Effector memory CD8-positive, alpha-beta T cell (primary cell): ENCODE measurements around the gene BORCS5.
A peak's percentile ranks its signal among the peaks of the same experiment; 100 is the strongest.
"Not testable (repeated sequence)": the region's sequence is repeated elsewhere in the genome, so short reads cannot be mapped to it uniquely, and the experiment has no call there.

Experiments used
- ATAC-seq: fragments of 150-1000 bp; cut with Tn5 transposase; replicated peaks from 2 replicates; pipeline ENCODE4 v1.10.0; 2021; ENCODE audit warnings: mild to moderate bottlenecking, moderate library complexity
- DNase-seq, 3 experiments: peaks; one replicate each; pipeline ENCODE4 v3.0.0; 2021
- H3K27ac Mint-ChIP-seq, 2 donors: one replicate each; pipeline ENCODE4 v1.8.0; 2022; ENCODE audit warnings: mild to moderate bottlenecking in 2 of 2, mixed read lengths in 2 of 2, moderate library complexity in 2 of 2
- H3K27me3 Mint-ChIP-seq, 2 donors: one replicate each; pipeline ENCODE4 v1.8.0; 2022; ENCODE audit warnings: mixed read lengths in 2 of 2
- H3K36me3 Mint-ChIP-seq: one replicate; pipeline ENCODE4 v1.8.0; 2022; ENCODE audit warnings: mild to moderate bottlenecking, moderate library complexity, mixed read lengths; ENCODE audit not compliant: insufficient read depth
- H3K4me1 Mint-ChIP-seq, 2 donors: one replicate each; pipeline ENCODE4 v1.8.0; 2022; ENCODE audit warnings: low read depth in 2 of 2, mixed read lengths in 2 of 2
- H3K4me3 Mint-ChIP-seq, 2 donors: one replicate each; pipeline ENCODE4 v1.8.0; 2022; ENCODE audit warnings: mild to moderate bottlenecking in 2 of 2, mixed read lengths in 2 of 2, moderate library complexity in 2 of 2
- H3K9me3 Mint-ChIP-seq, 2 donors: one replicate each; pipeline ENCODE4 v1.8.0; 2022; ENCODE audit warnings: mixed read lengths in 2 of 2

BORCS5 gene

DNA sequence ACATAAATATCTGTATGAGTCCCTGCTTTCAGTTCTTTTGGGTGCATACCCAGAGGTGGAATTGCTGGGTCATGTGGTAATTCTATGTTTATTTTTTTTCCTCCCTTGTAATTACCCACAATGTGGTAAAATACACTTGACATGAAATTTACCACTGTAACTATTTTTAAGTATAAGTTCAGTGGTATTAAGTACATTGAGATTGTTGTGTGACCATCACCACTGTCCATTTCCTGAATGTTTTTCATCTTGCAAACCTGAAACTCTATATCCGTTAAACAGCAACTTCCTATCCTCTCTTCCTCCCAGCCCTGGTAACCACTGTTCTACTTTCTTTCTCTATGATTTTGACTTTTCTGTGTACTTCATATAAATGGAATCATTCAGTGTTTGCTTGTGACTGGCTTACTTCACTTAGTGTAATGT, 51.4 kb downstream of the BORCS5 start:
- no peaks in the 10 kb centered on the region for H3K9me3 Mint-ChIP-seq
- H3K4me1 Mint-ChIP-seq: peaks cover 10 to 26% of the 10 kb centered on the region in 2 donors
- H3K27ac Mint-ChIP-seq: peak overlapping the region; percentile 86 to 88
- no peaks in the 10 kb centered on the region for H3K27me3 Mint-ChIP-seq
- ATAC-seq (peak; percentile 84), DNase-seq (no peak)
- peaks cover 11% of the 10 kb centered on the region for H3K36me3 Mint-ChIP-seq
- H3K4me3 Mint-ChIP-seq: peak overlapping the region; percentile 7 to 26

- not testable (repeated sequence) for H3K4me3 Mint-ChIP-seq, ATAC-seq, H3K27ac Mint-ChIP-seq, DNase-seq, H3K9me3 Mint-ChIP-seq, H3K27me3 Mint-ChIP-seq
- Mint-ChIP-seq H3K36me3 (peaks cover 11% of the 10 kb centered on the region), H3K4me1 (peaks cover 10 to 18% of the 10 kb centered on the region in 2 donors)
These were observed 52.5 kb downstream of the BORCS5 start for GRCh38 chr12:12409337-12409736.

- H3K36me3 Mint-ChIP-seq: peaks cover 2% of the 10 kb centered on the region
- peaks cover 12 to 21% of the 10 kb centered on the region in 2 donors for H3K4me1 Mint-ChIP-seq
- H3K27ac Mint-ChIP-seq: peak overlapping the region; percentile 51 to 70
- no peak overlapping the region for H3K4me3 Mint-ChIP-seq
- H3K27me3 Mint-ChIP-seq: no peaks in the 10 kb centered on the region
- no peaks in the 10 kb centered on the region for H3K9me3 Mint-ChIP-seq
- ATAC-seq: no peak
- no peak for DNase-seq
These were observed 59.0 kb downstream of the BORCS5 start for GRCh38 chr12:12415886-12416285.

DNA sequence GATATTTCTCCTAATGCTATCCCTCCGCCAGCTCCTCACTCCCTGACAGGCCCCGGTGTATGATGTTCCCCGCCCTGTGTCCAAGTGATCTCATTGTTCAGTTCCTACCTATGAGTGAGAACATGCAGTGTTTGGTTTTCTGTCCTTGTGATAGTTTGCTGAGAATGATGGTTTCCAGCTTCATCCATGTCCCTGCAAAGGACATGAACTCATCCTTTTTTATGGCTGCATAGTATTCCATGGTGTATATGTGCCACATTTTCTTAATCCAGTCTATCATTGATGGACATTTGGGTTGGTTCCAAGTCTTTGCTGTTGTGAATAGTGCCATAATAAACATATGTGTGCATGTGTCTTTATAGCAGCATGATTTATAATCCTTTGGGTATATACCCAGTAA, 62.3 kb downstream of the BORCS5 start:
- not testable (repeated sequence) for H3K4me3 Mint-ChIP-seq, ATAC-seq, H3K27me3 Mint-ChIP-seq, H3K9me3 Mint-ChIP-seq, H3K36me3 Mint-ChIP-seq, H3K27ac Mint-ChIP-seq, DNase-seq
- H3K4me1 Mint-ChIP-seq: peaks cover 12 to 18% of the 10 kb centered on the region in 2 donors

GRCh38 chr12:12423367-12423766, 66.5 kb downstream of the BORCS5 start:
- Mint-ChIP-seq H3K36me3 (peaks cover 3% of the 10 kb centered on the region), H3K9me3 (peaks cover 6 to 8% of the 10 kb centered on the region in 2 donors), H3K4me3 (no peak overlapping the region), H3K4me1 (peaks cover 7 to 28% of the 10 kb centered on the region in 2 donors), H3K27ac (no peak overlapping the region), H3K27me3 (no peaks in the 10 kb centered on the region)
- no peak for ATAC-seq
- no peak for DNase-seq

DNA sequence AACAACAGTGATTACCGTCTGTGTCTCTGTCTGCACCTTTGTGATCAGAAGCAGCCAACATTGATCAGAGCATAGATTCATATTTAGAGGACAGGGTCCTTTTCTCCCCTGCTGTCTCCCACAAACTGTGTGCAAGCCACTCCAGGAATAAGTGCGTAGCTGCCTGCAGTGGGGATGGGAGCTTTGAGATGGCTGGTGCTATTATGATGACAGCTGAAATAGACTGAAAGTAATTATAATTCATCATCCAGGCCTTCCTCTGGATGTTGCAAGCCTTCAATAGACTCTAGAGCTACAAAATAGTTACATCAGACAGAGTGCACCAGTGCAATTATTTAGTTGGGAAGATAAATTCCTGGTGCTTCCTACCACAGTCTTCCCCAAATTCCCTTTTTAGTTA, 68.1 kb downstream of the BORCS5 start:
- H3K27me3 Mint-ChIP-seq: no peaks in the 10 kb centered on the region
- peaks cover 3% of the 10 kb centered on the region for H3K36me3 Mint-ChIP-seq
- peaks cover 6 to 8% of the 10 kb centered on the region in 2 donors for H3K9me3 Mint-ChIP-seq
- H3K27ac Mint-ChIP-seq: peak overlapping the region; percentile 42 to 46
- H3K4me1 Mint-ChIP-seq: peaks cover 13 to 40% of the 10 kb centered on the region in 2 donors
- H3K4me3 Mint-ChIP-seq: no peak overlapping the region
- DNase-seq: no peak
- ATAC-seq: no peak

DNA sequence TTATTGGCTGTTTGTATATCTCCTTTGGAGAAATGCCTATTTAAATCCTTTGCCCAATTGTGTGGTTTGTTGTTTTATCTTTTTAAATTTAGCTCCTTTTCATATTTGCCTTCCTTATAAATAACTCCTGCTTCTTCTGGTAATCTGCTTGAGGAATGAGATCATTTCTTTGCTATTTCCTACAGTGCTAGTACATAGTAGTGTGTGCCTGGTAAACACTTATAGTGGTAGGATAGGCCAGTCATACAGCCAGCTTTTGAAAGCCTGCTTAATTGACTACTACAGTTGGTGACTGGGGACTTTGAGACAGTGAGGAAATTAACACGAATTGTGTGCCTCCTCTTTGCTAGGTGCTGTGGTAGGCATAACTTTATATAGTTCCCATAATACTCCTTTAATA, 68.7 kb downstream of the BORCS5 start:
- Mint-ChIP-seq H3K36me3 (peaks cover 3% of the 10 kb centered on the region), H3K4me3 (no peak overlapping the region), H3K27me3 (no peaks in the 10 kb centered on the region), H3K27ac (peak overlapping the region in 1 of 2 donors; percentile 42), H3K4me1 (peaks cover 13 to 40% of the 10 kb centered on the region in 2 donors), H3K9me3 (peaks cover 6 to 8% of the 10 kb centered on the region in 2 donors)
- ATAC-seq (no peak), DNase-seq (no peak)

DNA sequence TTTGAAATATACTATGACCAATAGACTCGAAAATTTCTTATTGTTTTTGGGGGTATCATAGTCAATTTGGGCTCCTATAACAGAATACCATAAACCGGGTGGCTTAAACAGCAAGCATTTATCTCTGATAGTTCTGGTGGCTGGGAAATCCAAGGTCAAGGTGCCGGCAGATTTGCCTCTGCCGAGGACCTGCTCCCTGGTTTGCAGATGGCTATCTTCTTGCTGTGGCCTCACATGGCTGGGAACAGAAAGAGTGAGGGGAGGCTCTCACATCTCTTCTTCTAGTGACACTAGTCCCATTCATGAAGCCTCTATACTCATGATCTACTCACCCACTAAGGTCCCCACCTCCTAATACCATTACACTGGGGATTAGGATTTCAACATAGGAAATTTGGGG, 70.7 kb downstream of the BORCS5 start:
- Mint-ChIP-seq H3K9me3 (peaks cover 6 to 8% of the 10 kb centered on the region in 2 donors), H3K4me1 (peaks cover 16 to 52% of the 10 kb centered on the region in 2 donors), H3K27ac (peak overlapping the region in 1 of 2 donors; percentile 69), H3K36me3 (peaks cover 7% of the 10 kb centered on the region), H3K27me3 (no peaks in the 10 kb centered on the region), H3K4me3 (no peak overlapping the region)
- ATAC-seq (no peak), DNase-seq (no peak)

- Mint-ChIP-seq H3K36me3 (peaks cover 7% of the 10 kb centered on the region), H3K4me1 (peaks cover 21 to 56% of the 10 kb centered on the region in 2 donors), H3K27me3 (no peaks in the 10 kb centered on the region), H3K27ac (peak overlapping the region in 1 of 2 donors; percentile 69), H3K4me3 (no peak overlapping the region), H3K9me3 (peaks cover 6 to 8% of the 10 kb centered on the region in 2 donors)
- no peak for ATAC-seq
- no peak for DNase-seq
These were observed 71.2 kb downstream of the BORCS5 start for GRCh38 chr12:12428047-12428446.

DNA sequence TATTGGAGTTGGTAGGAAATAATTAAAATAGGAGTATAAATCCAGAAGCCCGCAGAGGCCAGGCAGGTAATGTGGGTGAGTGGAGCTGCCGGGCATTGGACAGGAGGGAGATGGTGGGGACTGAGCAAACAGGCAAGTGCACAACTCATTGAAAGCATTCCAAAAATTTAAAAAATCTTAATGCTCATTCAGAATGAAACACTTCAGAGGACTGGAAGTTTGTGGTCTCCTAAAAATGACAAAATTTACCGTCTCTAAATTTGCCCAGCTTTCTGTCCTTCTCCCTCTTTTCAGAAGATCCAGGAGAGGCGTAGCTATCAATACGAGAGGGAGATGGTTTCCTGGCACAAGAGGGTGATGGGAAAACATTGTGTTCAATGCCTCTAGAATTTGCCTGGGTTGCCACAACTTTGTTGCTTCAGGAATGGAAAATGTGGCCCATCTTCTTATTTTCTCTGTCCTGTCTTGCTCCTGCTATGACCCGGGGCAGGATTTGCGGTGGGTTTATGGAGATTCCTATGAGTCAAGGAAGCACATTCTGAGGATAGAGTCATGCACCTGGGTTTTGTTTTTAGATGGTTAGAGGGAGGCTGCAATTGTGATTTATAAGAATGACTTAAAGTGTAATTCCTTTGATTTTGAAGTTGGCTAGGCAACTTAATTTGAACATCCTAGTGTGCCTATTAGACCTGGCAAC, 72.2 kb downstream of the BORCS5 start:
- Mint-ChIP-seq H3K4me3 (no peak overlapping the region), H3K27ac (peak overlapping the region in 1 of 2 donors; percentile 69), H3K9me3 (peaks cover 3% of the 10 kb centered on the region in 2 donors), H3K36me3 (peaks cover 3% of the 10 kb centered on the region), H3K27me3 (no peaks in the 10 kb centered on the region), H3K4me1 (peaks cover 28 to 59% of the 10 kb centered on the region in 2 donors)
- no peak for ATAC-seq
- no peak for DNase-seq

DNA sequence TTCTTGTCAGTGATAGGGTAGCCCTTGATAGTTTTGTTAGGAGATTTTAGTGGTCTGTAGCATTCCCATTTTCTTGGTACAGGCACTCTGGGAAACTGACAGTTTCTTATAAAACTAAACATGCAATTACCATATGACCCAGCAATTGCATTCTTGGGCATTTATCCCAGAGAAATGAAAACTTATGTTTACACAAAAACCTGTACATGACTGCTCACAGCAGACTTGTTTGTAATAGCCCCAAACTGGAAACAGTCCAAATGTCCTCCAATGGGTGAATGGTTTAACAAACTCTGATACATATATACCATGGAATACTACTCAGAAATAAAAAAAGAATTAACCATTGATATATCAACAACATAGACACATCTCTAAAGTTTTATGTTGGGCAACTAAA, 75.5 kb downstream of the BORCS5 start:
- ATAC-seq (no peak), DNase-seq (no peak)
- Mint-ChIP-seq H3K27ac (peak overlapping the region; percentile 5 to 44), H3K36me3 (peaks cover 5% of the 10 kb centered on the region), H3K4me1 (peaks cover 28 to 42% of the 10 kb centered on the region in 2 donors), H3K27me3 (no peaks in the 10 kb centered on the region), H3K9me3 (no peaks in the 10 kb centered on the region), H3K4me3 (peak overlapping the region; percentile 42 to 82)

GRCh38 chr12:12433203-12433731, 76.4 kb downstream of the BORCS5 start:
- Mint-ChIP-seq H3K27ac (peak overlapping the region; percentile 35 to 44), H3K36me3 (peaks cover 6% of the 10 kb centered on the region), H3K27me3 (no peaks in the 10 kb centered on the region), H3K4me1 (peaks cover 31 to 36% of the 10 kb centered on the region in 2 donors), H3K4me3 (peak overlapping the region in 1 of 2 donors; percentile 9), H3K9me3 (no peaks in the 10 kb centered on the region)
- DNase-seq (no peak), ATAC-seq (no peak)

GRCh38 chr12:12436831-12437345, 80.0 kb downstream of the BORCS5 start:
- ATAC-seq (no peak), DNase-seq (no peak)
- Mint-ChIP-seq H3K4me1 (peaks cover 40 to 46% of the 10 kb centered on the region in 2 donors), H3K27me3 (no peaks in the 10 kb centered on the region), H3K27ac (peak overlapping the region in 1 of 2 donors; percentile 65), H3K9me3 (no peaks in the 10 kb centered on the region), H3K4me3 (no peak overlapping the region), H3K36me3 (peaks cover 11% of the 10 kb centered on the region)

- DNase-seq (peak; percentile 21 to 30 (median 23)), ATAC-seq (peak; percentile 42)
- no peaks in the 10 kb centered on the region for H3K9me3 Mint-ChIP-seq
- peaks cover 49 to 50% of the 10 kb centered on the region in 2 donors for H3K4me1 Mint-ChIP-seq
- peak overlapping the region; percentile 93 to 97 for H3K27ac Mint-ChIP-seq
- H3K4me3 Mint-ChIP-seq: peak overlapping the region; percentile 50 to 73
- peaks cover 24% of the 10 kb centered on the region for H3K36me3 Mint-ChIP-seq
- H3K27me3 Mint-ChIP-seq: no peaks in the 10 kb centered on the region
These were observed 82.8 kb downstream of the BORCS5 start for GRCh38 chr12:12439636-12440035.
